Measurements from ENCODE around the gene CHRNB1.

DNA sequence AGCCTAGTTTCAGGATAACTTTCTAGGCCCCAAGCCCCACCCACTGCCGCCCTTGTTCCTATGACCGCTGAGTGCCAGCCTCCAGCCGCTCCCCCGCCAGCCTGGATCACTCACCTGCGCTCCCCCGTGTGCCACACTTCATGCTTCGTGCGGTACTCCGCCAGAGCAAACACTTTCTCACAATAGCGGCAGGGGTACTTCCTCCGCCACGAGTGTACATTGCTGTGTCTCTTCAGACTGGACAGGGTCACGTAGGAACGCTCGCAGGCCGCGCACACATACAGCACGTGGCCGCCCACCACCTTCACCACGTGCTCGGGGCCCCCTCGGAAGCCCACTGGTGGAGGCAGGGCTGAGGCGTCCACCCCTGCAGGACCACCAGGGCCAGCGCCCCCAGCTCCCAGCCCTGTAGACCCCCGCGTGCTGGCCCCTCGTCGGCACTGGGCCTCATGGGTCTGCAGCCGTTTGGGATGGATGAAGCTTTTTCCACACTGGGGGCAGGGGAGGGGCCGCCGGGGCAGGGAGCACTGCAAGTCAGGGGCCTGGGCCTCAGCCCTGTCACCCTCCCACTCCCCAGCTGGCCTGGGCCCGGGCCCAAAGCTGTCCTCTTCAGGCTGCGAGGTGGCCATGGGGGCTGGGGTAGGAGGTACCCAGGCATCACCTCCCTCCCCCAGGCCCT is 20.9 kb downstream of the CHRNB1 start:
- no peak for TF ChIP-seq TAF1 (IDR thresholded peaks at IDR 0.05; ENCODE audit: borderline replicate concordance, low read depth, low read length)
- no peak for TF ChIP-seq POLR2AphosphoS5 (IDR thresholded peaks at IDR 0.05; ENCODE audit: low read depth, low read length)
